ENCODE data around the gene NKD2.
"Not testable (repeated sequence)": the region's sequence is repeated elsewhere in the genome, so short reads cannot be mapped to it uniquely, and the experiment has no call there.

The NKD2 gene, protein sequence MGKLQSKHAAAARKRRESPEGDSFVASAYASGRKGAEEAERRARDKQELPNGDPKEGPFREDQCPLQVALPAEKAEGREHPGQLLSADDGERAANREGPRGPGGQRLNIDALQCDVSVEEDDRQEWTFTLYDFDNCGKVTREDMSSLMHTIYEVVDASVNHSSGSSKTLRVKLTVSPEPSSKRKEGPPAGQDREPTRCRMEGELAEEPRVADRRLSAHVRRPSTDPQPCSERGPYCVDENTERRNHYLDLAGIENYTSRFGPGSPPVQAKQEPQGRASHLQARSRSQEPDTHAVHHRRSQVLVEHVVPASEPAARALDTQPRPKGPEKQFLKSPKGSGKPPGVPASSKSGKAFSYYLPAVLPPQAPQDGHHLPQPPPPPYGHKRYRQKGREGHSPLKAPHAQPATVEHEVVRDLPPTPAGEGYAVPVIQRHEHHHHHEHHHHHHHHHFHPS

GRCh38 chr5:1008451-1009358, at the start of gene NKD2:
TSS of gene NKD2 (plus strand) at chr5:1008802. CDS start at chr5:1009058, 256 bp downstream.
- DNase-seq: no peak

GRCh38 chr5:959581-960531, 48.7 kb upstream of the NKD2 start:
- no peak for DNase-seq

GRCh38 chr5:960551-960950, 48.1 kb upstream of the NKD2 start:
- DNase-seq: no peak

GRCh38 chr5:961002-961710, 47.4 kb upstream of the NKD2 start:
- no peak for DNase-seq

DNA sequence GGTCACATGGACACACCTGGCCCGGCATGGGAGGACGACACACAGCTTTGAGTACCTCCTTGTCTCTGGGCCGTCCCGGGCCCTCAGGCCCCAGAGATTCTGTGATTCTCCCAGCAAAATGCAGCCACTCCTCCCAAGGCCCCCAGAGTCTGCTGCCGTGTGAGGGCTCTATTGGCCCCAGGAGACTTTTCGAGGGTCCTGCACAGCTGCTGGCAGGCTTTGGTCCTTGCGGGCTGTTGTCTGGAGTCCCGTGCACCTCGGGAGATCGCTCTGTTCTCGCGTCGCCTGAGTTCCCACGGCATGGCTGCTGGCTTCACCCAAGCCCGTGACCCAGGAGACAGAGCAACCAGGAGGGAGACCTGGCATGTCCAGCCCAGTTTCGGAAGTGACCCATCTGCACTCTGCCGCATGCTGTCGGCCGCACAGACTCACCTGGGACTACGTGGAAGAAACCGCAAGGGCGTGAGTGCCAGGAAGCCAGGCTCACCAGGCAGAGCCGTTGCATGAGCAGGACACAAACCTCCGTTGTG, 46.8 kb upstream of the NKD2 start:
- peak; percentile 44 for DNase-seq

DNA sequence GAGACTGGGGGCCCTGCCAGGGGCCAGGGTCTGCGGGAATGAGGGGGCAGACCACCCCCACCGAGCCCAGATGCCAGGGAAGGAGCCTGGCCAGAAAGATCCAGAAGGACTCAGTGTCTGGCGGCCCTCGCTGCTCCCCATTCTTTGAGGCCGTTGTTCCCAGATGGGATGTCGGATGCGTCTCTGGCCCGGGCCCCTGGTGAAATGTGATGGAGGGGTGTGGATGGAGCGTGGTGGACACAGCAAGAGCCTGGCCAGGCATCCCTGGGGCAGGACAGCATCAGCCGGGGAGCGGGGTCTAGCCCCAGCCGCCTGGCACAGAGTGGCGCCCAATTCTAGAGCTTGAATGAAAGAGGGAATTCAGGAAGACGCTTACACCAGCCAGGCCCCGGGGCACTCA, 46.2 kb upstream of the NKD2 start:
- DNase-seq: no peak

- no peak for DNase-seq
Observed at GRCh38 chr5:962801-963200, 45.8 kb upstream of the NKD2 start.

- no peak for DNase-seq
Observed at GRCh38 chr5:963310-963672, 45.3 kb upstream of the NKD2 start.

DNA sequence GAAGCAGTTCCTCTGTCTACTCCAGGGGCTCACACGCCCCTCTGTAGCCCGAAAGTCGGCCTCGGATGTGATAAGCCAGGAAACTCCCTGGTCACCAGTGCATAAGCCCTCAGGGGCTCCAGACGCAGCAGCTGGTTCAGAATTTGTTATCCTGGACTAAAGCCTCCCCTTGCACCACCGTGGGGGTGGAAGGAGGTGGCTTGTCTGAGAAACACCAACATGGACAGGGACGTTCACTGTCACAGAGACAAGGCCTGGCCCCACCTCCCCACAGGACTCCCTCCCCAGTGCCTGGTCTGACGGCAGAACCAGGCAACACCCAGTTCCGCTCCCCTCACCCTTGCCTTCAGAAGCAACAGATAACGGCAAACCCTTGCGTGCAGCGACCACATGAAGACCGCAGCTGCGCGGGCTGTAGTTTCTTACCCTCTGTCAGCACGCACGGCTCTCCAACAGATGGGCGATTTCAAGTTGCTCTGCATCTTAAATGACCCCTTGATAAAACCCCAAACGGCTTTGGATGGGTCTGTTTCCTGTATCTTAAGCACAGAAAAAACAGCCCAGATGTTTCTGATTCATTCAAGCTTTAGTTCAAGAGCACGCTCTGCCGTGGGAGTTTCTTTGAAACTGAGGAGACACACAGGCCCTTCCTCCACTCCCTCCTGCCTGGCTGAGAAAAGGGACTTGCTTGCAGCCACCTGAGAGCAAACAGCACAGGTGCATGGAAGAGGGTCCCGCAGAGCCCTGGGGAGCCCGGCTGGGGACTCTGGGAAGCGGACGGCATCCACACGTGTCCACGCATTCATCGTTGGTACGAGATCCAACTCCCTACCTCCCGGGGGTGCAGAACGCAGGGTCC, 44.7 kb upstream of the NKD2 start:
- peak; percentile 99 for DNase-seq

GRCh38 chr5:964821-965220, 43.8 kb upstream of the NKD2 start:
- no peak for DNase-seq

- no peak for DNase-seq
Observed at GRCh38 chr5:965604-966344, 42.8 kb upstream of the NKD2 start.

- DNase-seq: no peak
Observed at GRCh38 chr5:966345-966710, 42.3 kb upstream of the NKD2 start.

GRCh38 chr5:966941-967340, 41.7 kb upstream of the NKD2 start:
- DNase-seq: no peak

DNA sequence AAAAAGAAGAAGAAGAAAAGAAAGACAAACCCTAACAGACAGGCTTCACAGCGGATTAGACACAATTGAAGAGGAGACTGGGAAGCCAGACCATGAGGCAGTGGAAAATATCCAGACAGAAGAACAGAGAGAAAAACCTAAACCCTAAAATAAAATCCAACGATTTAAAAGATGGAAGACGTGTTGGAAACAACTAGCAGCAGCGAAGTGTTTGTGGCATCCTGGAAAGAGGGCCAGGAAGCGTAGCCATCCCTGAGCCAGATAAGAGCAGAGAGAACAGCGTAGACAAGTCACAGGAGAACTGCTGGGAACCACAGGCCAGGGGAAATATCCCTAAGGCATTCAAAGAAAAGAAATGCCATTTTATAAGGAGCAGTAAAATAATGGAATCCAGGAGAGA, 39.7 kb upstream of the NKD2 start:
- DNase-seq: no peak

- DNase-seq: no peak
Observed at GRCh38 chr5:969408-969839, 39.2 kb upstream of the NKD2 start.

DNA sequence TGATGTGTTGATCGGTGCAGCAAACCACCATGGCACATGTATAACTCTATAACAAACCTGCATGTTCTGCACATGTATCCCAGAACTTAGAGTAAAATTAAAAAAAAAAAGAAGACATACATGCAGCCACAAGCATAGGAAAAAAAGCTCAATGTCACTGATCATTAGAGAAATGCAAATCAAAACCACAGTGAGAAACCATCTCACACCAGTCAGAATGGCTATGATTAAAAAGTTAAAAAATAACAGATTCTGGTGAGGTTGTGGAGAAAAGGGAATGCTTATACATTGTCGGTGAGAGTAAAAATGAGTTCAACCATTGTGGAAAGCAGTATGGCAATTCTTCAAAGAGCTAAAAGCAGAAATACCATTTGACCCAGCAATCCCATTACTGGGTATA, 36.0 kb upstream of the NKD2 start:
- DNase-seq: not testable (repeated sequence)

- DNase-seq: no peak
Observed at GRCh38 chr5:976849-977751, 31.5 kb upstream of the NKD2 start.

DNA sequence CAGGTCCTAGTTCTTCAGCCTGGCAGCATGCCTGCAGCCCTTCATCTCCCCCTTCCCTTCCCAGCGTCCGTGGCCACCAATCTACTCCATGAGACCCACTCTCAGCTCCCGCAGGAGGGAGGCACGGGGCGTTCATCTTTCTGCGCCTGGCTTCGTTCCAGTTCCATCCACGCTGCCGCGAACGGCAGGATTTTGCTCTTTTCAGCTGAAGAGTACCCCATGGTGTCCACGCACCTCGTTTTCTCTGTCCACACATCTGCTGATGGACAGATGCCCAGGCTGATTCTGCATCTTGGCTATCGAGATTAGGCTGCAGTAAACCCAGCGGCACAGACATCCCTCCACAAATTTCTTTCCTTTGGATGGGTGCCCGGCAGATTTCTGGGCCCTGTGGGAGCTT, 30.5 kb upstream of the NKD2 start:
- no peak for DNase-seq

DNA sequence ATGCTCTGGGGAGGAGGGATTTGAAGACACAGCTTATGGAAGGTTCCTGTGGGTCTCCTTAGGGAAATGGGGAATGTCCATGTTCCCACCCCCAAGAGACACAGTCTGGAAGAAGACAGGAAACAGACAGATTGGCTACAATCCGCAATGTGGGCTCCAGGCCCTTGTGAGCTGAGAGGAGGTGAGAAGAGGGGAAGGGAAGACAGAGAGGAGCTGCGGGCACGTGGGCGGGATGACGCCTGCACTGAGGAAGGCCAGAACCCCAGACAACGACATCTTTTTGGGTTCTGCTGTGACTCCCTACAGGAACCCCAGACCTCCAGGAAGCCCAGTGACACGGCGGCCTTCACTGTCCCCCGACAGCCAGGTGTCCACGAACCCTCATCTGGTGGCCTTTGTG, 29.9 kb upstream of the NKD2 start:
- no peak for DNase-seq
